ENCODE data around the gene CRYM. TPM values are rescaled to one million over a fixed set of nuclear protein-coding genes. Genes with fewer than 3 reads are reported as not detected.

The CRYM gene
- total RNA-seq, 2 experiments from 2014 or later: not detected

GRCh38 chr16:21265104-21265837 lies 12.8 kb downstream of the CRYM start:
- Mint-ChIP-seq H3K9me3 (no peaks in the 10 kb centered on the region), H3K27me3 (no peaks in the 10 kb centered on the region), H3K36me3 (ENCODE audit: low read depth) (no peaks in the 10 kb centered on the region), H3K4me1 (ENCODE audit: low read depth) (no peaks in the 10 kb centered on the region), H3K27ac (no peak overlapping the region), H3K4me3 (no peak overlapping the region)
- Histone ChIP-seq H3K27me3 (ENCODE audit: control insufficient read depth in 1 of 2, insufficient read depth in 2 of 2, low read length in 2 of 2) (no peaks in the 10 kb centered on the region), H3K27ac (ENCODE audit: low read depth in 1 of 2, low read length in 2 of 2) (no peak overlapping the region), H3K4me1 (ENCODE audit: insufficient read depth, low read length) (no peaks in the 10 kb centered on the region), H3K36me3 (ENCODE audit: insufficient read depth, low read length) (no peaks in the 10 kb centered on the region), H3K4me3 (ENCODE audit: low read length) (no peak overlapping the region), H3K9me3 (ENCODE audit: control insufficient read depth in 1 of 2, insufficient read depth in 1 of 2, low read length in 2 of 2) (no peaks in the 10 kb centered on the region)
- DNase-seq (no peak), ATAC-seq (ENCODE audit: poor library complexity) (no peak)
- POLR2A ChIA-PET: no interaction called here
- intact Hi-C loops (cut with DNase I, micrococcal nuclease): loop anchor here in 1 of 2 experiments (5.0 kb wide), 1 partner anchor 48 kb away; no protein-coding TSS in a partner anchor
- no peak for TF ChIP-seq CTCF (IDR thresholded peaks at IDR 0.05)
- CTCF ChIA-PET: no interaction called here

GRCh38 chr16:21264571-21265036 lies 13.5 kb downstream of the CRYM start:
- Mint-ChIP-seq H3K27ac (no peak overlapping the region), H3K36me3 (ENCODE audit: low read depth) (no peaks in the 10 kb centered on the region), H3K4me1 (ENCODE audit: low read depth) (no peaks in the 10 kb centered on the region), H3K9me3 (no peaks in the 10 kb centered on the region), H3K4me3 (no peak overlapping the region), H3K27me3 (no peaks in the 10 kb centered on the region)
- intact Hi-C loops (cut with DNase I, micrococcal nuclease): loop anchor here in 1 of 2 experiments (5.0 kb wide), 1 partner anchor 47 kb away; no protein-coding TSS in a partner anchor
- ChIA-PET POLR2A (no interaction called here), CTCF (no interaction called here)
- Histone ChIP-seq H3K9me3 (ENCODE audit: control insufficient read depth in 1 of 2, insufficient read depth in 1 of 2, low read length in 2 of 2) (no peaks in the 10 kb centered on the region), H3K36me3 (ENCODE audit: insufficient read depth, low read length) (no peaks in the 10 kb centered on the region), H3K4me1 (ENCODE audit: insufficient read depth, low read length) (no peaks in the 10 kb centered on the region), H3K4me3 (ENCODE audit: low read length) (no peak overlapping the region), H3K27ac (ENCODE audit: low read depth in 1 of 2, low read length in 2 of 2) (no peak overlapping the region), H3K27me3 (ENCODE audit: control insufficient read depth in 1 of 2, insufficient read depth in 2 of 2, low read length in 2 of 2) (no peaks in the 10 kb centered on the region)
- no peak for DNase-seq
- no peak for ATAC-seq (ENCODE audit: poor library complexity)
- TF ChIP-seq CTCF (IDR thresholded peaks at IDR 0.05): no peak

GRCh38 chr16:21263640-21264570 lies 14.2 kb downstream of the CRYM start:
- no peaks in the 10 kb centered on the region for H3K36me3 Mint-ChIP-seq (ENCODE audit: low read depth)
- intact Hi-C loops (cut with DNase I, micrococcal nuclease): no loop called here

More at GRCh38 chr16:21263640-21264570, 14.2 kb downstream of the CRYM start:
- Mint-ChIP-seq H3K27ac (no peak overlapping the region), H3K27me3 (no peaks in the 10 kb centered on the region), H3K4me3 (no peak overlapping the region), H3K9me3 (no peaks in the 10 kb centered on the region), H3K4me1 (ENCODE audit: low read depth) (no peaks in the 10 kb centered on the region)
- ATAC-seq (ENCODE audit: poor library complexity) (no peak), DNase-seq (no peak)
- POLR2A ChIA-PET: no interaction called here
- TF ChIP-seq CTCF (IDR thresholded peaks at IDR 0.05): no peak
- Histone ChIP-seq H3K36me3 (ENCODE audit: insufficient read depth, low read length) (no peaks in the 10 kb centered on the region), H3K27ac (ENCODE audit: low read depth in 1 of 2, low read length in 2 of 2) (no peak overlapping the region), H3K4me1 (ENCODE audit: insufficient read depth, low read length) (no peaks in the 10 kb centered on the region), H3K9me3 (ENCODE audit: control insufficient read depth in 1 of 2, insufficient read depth in 1 of 2, low read length in 2 of 2) (no peaks in the 10 kb centered on the region), H3K4me3 (ENCODE audit: low read length) (no peak overlapping the region), H3K27me3 (ENCODE audit: control insufficient read depth in 1 of 2, insufficient read depth in 2 of 2, low read length in 2 of 2) (no peaks in the 10 kb centered on the region)
- CTCF ChIA-PET: no interaction called here

All from CD4-positive, alpha-beta T cell (primary cell).